Testis (tissue), 2 donors: ENCODE results near the gene TMEM242.

ENCODE experiments used
- CTCF ChIP-seq, 3 experiments: fragments of 450-650 bp in 2 of 3; fragments of 200-600 bp in 1 of 3; sonication (generic) in 1 of 3; IDR thresholded peaks; one replicate each; pipeline ENCODE4 v1.5.1; 2016 to 2019; ENCODE audit warnings: antibody characterized with exemption in 3 of 3, mild to moderate bottlenecking in 2 of 3, moderate library complexity in 1 of 3
- POLR2A ChIP-seq: fragments of 450-650 bp; IDR thresholded peaks from one replicate; pipeline ENCODE4 v1.6.1; 2017; ENCODE audit warnings: antibody characterized with exemption, mild to moderate bottlenecking, moderate library complexity

GRCh38 chr6:157305670-157306653 lies 17.4 kb downstream of the TMEM242 start:
- TF ChIP-seq CTCF (IDR thresholded peaks at IDR 0.05) = no peak
- TF ChIP-seq POLR2A = no peak
